Hematopoietic multipotent progenitor cell (in vitro differentiated cells): ENCODE data around the gene ARG1. TPM values are rescaled to one million over a fixed set of nuclear protein-coding genes. Genes with fewer than 3 reads are reported as not detected.
"Not testable (repeated sequence)": the region's sequence is repeated elsewhere in the genome, so short reads cannot be mapped to it uniquely, and the experiment has no call there.

Source experiments
- DNase-seq, 3 donors: peaks; one replicate each; pipeline ENCODE4 v3.0.0-alpha.2; 2011 to 2015; ENCODE audit warnings: low read depth in 2 of 3, low spot score in 2 of 3
- total RNA-seq: library from RNA; depleted of rRNA; stranded (reverse); fragments of >200 nt; gene quantifications from one replicate; pipeline ENCODE4 v1.2.3, GENCODE V29; 2012

Gene ARG1
- total RNA-seq, result under 0.01 TPM

DNA sequence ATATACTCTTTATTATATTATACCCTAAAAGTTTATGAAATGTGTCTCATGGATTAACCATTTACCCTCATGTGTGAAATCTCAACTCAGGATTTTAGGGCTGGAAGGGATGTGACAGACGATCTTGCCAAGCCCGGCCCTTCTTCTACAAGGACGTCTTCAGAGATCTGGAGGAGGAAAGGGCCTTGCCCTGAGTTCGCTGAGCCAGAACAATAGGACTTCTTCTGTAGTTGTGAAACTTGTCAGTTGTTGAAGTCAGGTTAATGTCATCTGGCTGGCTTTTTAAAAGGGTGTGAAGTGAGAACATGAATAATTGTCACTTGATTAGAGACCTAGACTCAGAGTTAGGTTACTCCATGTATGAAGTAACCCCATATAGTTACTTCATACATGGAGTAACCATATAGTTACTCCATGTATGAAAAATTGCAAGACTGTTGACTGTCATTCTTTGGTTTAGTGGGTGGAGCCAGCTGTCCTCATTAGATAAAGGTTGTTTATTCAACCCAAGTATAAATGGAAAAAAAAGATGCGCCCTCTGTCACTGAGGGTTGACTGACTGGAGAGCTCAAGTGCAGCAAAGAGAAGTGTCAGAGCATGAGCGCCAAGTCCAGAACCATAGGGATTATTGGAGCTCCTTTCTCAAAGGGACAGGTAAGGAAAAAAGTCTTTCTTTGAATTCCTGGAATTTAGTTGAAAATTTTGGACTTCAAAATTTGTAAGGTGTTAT lies at the start of gene ARG1:
Gene ARG1 (plus strand): TSS at position 541 of the 730 bp plus-strand sequence. CDS start 57 bp downstream, at position 598.
- no peak for DNase-seq

DNA sequence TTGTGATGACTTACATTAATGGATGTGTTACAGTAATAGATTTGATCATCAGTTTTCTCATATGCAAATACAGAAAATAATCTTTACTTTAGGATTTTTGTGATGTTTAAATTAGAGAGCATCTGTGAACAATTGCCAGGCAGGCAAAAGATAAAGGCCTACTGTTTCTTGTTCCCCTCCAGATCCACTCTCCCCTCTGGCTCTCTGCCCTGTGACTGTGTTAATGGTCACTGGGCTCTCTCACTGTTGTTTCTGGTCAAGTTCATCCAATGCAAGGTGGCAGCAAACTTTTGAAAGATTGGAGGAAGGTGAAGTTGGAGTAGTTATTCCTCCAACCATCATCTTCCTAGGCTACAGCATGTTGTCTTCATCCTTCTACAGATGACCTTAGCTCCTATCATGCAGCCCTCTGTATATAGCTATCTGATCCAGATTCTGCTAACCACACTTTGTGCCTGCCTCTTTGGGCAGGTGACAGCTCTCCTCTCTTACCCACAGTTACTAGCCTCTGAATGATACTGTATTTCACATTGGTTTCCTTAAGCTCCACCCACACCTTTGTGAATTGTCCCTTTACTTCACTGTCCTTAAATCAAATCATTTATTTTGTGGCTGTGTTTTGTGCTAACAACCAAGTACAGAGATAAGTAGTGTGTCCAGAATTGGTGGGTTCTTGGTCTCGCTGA lies 48.9 kb upstream of the ARG1 start:
- DNase-seq, result no peak

DNA sequence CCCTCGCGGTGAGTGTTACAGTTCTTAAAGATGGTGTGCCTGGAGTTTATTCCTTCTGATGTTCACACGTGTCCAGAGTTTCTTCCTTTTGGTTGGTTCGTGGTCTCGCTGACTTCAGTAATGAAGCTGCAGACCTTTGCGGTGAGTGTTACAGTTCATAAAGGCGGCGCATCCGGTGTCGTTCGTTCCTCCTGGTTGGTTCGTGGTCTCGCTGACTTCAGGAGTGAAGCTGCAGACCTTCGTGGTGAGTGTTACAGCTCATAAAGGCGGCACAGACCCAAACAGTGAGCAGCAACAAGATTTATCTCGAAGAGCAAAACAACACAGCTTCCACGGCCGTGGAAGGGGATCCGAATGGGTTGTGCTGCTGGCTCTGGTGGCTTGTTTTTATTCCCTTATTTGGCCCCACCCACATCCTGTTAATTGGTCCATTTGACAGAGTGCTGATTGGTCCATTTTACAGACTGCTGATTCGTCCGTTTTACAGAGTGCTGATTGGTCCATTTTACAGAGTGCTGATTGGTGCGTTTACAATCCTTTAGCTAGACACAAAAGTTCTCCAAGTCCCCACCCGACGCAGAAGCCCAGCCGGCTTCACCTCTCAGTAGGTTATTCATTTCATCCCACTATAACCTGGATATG lies 48.2 kb upstream of the ARG1 start:
- no peak for DNase-seq

DNA sequence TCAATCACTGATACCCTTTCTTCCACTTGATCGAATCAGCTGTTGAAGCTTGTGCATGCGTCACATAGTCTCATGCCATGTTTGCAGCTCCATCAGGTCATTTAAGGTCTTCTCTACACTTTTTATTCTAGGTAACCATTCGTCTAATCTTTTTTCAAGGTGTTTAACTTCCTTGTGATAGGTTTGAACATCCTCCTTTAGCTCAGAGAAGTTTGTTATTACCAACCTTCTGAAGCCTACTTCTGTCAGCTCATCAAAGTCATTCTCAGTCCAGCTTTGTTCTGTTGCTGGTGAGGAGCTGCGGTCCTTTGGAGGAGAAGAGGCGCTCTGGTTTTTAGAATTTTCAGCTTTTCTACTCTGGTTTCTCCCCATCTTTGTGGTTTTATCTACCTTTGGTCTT lies 42.1 kb upstream of the ARG1 start:
- DNase-seq, result not testable (repeated sequence)

DNA sequence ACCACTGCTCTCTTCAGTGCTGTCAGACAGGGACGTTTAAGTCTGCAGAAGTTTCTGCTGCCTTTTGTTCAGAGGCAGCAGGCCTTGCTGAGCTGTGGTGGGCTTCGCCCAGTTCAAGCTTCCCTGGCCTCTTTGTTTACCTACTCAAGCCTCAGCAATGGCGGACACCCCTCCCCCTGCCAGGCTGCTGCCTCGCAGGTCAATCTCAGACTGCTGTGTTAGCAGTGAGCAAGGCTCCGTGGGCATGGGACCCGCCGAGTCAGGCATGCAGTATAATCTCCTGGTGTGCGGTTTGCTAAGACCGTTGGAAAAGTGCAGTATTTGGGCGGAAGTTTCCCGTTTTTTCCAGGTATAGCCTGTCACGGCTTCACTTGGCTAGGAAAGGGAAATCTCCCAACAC lies 41.3 kb upstream of the ARG1 start:
- not testable (repeated sequence) for DNase-seq

DNA sequence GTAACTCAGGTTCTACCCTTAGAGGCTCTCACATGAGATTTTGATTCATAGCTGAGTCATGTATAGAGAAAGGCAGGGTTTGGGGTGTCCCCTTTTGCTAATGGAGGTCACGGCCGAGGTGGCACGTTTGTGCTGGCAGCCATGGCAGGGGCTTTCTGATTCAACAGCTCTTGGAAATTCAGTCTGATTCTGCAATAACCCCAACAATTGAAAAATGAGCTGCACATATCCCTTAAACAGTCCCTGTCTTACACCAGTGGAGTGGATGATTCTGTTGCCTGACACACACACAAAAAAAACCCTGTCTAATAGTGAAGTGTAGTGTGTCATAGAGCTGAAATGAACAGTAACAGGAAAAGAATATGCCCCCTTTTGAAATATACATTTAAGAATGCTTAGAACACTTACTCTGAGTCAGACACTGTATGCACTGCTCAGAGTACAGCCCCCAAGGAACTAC lies 40.4 kb upstream of the ARG1 start:
- no peak for DNase-seq

DNA sequence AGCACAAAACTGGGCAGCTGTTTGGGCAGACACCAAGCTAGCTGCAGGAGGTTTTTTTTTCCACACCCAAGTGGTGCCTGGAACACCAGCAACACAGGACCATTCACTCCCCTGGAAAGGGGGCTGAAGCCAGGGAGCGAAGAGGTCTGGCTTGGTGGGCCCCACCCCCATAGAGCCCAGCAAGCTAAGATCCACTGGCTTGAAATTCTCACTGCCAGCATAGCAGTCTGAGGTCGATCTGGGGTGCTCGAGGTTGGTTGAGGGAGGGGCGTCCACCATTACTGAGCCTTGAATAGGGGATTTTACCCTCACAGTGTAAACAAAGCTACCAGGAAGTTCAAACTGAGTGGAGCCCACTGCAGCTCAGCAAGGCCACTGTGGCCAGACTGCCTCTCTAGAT lies 34.4 kb upstream of the ARG1 start:
- DNase-seq, result not testable (repeated sequence)

DNA sequence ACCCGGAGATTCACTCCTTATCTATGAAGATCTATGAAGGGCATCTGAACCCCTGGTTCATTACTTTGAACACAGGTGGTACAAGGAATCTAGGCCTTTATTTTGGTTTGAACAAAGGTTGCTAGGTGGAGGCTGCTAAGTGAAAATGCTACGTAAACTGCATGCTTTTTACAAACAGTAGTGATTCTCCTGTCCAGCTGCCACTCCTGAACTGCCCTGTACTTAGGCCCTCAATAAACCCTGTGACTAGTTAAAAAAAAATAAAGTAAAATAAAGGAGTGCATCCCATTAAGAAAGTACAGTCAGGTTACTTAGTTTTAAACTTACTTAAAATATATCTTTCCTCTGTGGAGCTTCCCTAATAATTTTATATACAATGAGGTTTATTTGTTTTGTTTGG lies 27.7 kb upstream of the ARG1 start:
- no peak for DNase-seq

DNA sequence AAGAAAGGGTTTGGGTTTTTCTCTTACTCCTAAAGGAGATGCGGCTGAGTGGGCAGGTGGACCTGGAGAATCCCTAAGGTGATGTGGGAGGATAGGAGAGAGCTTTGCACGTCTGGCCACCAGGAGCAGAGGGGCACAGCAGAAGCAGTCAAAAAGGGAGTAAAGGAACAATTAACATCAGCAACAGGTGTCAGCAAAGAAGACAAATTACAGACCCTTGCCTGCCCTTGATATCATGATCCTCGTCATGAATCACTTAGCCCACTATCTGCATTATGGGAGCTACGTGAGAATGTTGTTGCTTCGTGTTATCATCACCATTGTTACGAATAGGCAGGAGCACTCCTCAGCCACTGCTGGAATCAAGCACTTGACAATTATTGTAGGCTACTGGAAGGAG lies 25.5 kb upstream of the ARG1 start:
- DNase-seq, result no peak

DNA sequence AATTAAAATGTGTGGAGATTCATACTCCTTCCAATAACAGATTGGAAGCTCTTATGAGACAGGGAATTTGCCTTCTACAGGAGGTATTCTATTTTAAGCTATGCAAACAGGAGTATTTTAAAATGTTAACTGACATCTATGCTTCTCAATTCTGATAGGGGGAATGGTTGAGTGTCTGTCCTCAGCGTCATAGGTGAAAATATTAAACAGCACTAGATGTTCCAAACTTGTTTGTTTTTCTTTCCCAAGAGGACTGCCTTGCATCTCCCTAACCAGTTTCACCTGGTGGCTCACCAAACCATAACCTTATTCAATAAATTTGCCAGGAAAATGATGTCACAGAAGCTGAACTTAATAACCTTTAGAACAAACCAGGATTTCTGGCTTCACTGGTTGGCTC lies 24.6 kb upstream of the ARG1 start:
- DNase-seq, result no peak

DNA sequence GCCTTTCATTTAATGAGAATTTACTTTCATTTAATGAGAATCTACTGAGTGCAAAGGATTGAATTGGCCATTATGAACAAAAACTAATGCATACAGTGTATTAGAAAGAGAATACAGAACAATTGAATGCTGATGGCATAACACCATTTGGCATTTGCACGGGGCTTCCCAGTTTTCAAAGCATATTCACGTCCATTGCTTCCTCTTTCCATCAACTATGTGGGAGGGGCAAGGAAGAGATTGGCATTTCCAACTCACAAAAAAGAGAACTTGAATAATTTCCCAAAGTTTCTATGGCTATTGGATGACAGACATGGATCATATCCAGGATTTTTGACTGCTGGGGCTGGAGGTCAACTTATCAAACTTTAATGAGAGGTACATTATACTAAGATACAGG lies 23.2 kb upstream of the ARG1 start:
- no peak for DNase-seq

DNA sequence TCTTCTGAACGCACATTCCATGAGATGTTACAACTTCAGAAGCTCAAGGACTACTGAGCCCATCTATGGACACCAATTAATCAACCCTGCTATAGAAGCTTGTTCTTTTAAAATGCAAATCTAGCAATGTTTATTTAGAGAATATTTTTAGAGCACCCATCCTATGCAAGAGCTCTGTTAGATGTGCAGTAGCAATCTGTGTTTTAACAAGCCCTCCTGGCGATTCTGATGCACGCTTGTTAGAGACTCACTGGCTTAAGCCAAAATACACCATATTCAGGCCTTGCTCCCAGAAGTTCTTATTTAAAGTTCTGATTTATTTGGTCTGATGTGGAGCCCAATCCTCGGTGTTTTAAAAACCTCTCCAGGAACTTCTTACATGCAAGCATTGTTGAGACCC lies 21.1 kb upstream of the ARG1 start:
- DNase-seq, result no peak

DNA sequence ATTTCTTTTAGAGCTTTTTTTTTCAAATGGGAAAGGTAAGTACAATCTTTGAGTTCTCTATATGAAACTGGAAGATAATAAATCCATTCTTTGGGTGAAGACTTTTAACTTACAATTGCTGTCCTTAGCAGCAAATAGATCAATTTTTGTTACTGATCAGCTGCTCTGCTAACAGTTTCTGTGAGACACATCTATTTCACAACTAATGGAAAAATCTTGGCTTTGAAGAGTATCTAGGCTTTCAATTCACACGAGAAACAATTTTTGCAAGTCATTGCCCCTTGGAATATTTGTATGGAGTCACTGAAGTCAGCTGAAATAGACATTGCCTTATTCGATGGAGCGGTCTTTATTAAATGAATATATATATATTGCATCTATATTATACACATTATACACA lies 20.5 kb upstream of the ARG1 start:
- no peak for DNase-seq

DNA sequence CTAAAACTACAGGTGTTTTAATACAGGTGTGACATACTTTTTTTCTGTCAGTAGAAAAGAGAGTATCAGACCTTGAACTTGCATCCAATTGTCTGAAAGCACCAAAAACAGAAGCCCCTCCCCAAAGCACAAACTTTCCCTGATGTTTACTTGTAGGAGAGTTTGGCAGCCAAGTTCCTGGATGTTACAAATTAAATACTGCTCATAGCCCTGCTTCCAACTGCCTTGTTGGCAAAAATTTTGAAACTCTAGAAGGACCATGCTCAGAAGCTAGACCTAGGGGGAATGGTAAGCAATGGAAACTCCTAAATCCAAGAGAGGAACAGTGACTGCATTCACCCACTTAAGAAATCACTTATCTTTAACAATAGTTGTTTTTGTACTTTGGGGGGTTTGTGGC lies 17.0 kb upstream of the ARG1 start:
- DNase-seq, result no peak

DNA sequence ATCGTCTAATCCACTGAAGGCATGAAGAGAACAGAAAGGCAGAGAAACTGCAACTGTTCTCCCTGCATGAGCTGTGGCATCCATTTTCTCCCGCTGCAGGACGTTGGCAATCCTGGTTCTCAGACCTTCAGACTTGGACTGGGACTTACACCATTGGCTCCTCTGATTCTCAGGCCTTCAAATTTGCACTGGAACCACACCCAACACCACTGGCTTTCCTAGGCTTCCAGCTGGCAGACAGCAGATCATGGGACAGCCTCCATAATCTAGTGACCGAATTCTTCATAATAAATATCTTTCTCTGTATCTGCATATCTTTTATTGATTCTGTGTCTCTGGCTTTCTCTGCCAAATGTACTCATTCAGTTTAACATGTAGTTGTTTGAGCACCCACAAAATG lies 14.1 kb upstream of the ARG1 start:
- DNase-seq, result no peak

DNA sequence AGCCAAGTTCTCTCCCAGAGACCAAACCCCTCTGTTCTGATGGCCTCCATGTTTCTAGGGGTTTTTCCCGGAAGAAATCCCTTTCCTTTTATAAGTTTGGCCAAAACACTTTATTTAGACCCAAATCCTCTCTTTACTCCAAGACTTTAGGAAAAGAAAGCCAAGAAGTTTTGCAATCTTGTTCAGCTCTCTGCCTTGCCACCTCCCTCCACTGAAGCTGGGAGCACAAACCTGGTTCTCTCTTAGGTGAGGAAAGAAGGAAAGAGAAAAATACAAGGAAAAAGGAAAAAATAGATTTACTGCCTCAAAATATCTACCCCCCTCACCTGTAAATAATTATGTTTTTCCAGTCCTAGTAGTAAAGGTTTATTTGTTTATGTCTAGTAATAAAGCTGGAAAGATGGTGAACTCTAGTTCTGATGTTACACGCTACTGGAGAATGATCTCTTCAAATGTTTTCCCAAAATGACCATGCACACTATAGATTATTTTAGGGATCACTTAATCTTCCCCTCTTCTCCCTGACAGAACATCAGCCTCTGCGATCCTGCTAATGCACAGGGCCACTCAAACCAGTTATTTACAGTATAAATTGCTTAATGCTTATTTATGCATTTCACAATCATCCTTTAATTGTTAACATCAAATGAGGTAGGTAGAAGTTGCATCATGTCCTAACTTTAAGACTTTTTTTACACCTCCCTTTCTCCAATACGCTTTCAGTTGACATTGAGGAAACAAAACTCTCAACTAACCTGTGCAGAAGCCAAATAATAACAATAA lies 10.9 kb upstream of the ARG1 start:
- no peak for DNase-seq

DNA sequence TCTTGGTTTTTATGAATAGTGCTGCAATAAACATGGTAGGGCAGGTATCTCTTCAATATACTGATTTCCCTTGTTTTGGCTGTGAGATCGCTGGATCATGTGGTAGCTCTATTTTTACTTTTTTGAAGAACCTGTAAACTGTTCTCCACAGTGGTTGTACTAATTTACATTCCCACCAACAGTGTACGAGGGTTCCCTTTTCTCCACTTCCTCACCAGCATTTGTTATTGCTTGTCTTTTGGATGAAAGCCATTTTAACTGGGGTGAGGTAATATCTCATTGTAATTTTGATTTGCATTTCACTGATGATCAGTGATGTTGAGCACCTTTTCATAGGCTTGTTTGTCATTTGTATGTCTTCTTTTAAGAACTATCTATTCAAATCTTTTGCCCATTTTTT lies 8.0 kb upstream of the ARG1 start:
- no peak for DNase-seq

DNA sequence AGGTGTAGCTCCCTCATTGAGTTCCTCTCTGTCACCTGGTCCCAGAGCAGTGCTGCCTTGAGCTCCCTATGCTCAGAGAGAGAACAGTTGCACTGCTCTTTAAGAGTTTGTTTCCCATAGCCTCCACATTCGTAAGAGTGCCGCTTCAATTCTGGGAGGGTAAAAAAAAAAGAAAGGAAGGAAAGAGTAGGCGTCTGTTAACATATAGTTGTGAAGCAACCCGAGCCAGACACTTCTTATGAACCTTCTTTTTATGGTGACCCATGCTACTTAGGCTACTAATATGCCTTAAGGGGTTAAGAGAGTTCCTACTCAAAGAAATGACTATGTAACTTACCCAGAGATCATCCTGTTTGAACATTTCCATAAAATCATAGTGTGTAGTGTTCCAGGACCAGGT lies 4.3 kb upstream of the ARG1 start:
- no peak for DNase-seq

DNA sequence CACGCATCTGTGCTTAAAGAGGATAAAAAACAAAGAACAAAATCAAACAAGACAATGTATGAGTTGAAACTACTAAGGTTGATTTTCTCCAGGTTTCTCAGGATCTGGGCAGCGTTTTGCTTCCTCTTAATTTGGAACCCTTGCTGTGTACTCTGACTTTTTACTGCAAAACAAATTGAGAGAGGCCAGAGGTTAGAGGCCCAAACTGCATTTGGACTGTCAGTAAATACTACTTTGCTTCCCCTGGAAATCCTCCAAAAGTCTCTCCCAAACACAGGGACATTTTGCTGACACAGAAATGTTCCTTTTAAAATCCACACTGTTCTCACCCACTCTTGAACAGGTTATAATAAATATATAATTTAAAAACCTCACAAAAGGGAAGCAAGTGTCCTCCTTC lies 1.1 kb downstream of the ARG1 start:
- no peak for DNase-seq

DNA sequence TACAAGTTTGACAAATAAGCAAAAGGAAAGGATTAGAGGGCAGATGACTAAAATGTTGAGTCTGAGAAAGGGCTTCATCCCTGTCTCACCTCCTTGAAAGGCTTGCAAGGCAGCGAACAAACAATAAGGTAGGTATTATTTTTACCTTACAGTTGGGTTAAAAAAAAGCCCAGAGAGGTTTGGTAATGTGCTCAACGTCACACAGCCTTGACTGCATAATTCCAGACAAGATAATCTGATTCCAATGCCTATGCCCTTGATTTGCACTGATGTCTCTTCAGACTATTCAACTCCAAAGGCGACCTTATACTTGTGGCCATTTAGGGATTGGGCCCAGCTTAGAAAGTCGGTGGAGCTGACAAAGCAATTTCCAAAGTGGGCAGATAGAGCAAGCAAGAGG lies 1.7 kb downstream of the ARG1 start:
- no peak for DNase-seq

DNA sequence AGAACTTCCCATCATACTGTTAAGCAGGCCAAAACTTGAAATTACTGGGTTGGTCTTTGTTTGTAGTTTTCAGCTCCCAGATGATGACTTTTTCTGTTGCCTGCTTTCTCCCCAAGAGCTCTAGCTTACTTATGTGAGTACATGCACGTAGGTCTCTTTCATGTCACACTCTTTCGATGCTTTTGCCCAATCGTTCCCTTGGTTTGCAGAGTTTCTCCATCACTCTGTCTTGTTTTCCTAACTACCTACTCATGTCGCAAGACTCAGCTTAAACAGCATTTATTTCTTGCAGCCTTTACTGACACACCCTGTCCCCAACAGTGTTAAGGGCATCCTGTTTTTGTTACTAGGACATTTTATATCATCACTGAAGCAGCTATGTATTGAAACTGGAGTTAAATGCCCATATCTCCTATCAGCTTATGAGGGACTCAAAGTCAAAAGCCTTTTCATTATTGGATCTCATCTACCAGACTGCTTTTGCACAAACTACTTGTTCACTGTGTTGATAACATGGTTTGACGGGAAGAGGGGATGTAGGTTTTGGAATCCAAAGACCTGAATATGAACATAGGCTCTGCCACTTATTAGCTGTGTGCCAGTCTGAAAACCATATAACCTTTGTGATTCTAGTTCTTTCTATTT lies 2.9 kb downstream of the ARG1 start:
- no peak for DNase-seq
